Measurements from ENCODE around the gene LYVE1.

The LYVE1 gene

DNA sequence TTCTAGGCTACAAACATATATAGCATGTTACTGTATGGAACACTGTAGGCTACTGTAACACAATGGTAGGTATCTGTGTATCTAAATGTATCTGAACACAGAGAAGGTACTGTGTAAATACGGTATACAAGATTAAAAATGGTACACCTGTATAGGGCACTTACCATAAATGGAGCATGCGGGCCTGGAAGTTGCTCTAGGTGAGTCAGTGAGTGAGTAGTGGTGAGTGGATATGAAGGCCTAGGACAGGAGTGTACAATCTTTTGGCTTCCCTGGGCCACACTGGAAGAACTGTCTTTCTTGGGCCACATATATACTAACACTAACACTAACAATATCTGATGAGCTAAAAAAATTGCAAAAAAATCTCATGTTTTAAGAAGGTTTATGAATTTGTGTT lies 48.8 kb downstream of the LYVE1 start:
- DNase-seq: no peak

DNA sequence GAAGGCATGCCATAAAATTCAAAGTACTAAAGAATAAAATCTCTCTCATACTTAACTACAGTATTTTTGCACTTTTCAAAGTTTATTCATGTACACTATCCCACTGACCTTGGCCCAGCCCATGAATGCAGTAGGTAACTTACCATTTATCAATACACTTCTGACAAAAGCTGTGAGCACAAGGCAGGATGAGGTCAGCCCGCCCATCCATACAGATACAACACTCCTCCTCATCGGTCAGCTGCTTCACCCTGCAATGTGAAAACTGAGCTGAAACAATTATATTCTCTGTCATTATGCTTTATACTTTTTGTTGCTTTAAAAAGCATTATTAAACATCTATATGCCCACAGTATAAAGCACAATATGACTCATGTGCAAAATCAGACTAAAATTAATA lies 49.6 kb downstream of the LYVE1 start:
- DNase-seq: no peak

DNA sequence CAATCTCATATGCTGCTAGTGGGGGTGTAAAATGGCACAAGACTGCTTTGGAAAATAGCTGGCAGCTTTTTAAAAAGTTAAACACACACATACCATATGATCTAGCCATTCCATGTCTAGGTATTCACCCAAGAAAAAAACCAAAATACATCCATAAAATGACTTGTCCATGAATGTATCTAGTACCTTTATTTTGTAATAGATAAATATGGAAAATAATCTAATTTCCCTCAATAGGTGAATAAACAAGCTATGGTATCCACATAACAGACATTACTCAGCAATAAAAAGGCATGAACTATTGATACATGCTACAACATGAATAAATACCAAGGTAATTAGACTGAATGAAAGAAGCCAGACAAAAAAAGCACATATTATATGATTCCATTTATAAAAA lies 50.3 kb downstream of the LYVE1 start:
- DNase-seq: no peak

DNA sequence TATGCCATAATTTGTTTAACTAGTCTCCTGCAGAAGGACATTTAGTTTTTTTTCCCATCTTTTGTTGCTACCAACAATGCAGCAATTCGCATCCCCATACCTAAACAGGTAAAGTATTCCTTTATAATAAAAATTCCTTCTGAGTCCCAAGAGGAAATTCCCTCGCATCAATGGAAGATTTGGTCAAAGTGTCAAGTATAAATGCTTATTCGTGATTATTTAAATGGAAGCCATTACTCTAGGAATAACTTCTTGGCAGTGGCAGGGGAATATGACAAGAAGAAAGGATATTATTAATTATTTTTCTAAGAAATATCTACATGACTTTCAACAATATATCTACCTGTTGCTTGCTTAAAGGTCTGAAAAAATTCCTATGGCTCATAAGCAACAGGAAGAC lies 53.0 kb downstream of the LYVE1 start:
- DNase-seq: no peak

DNA sequence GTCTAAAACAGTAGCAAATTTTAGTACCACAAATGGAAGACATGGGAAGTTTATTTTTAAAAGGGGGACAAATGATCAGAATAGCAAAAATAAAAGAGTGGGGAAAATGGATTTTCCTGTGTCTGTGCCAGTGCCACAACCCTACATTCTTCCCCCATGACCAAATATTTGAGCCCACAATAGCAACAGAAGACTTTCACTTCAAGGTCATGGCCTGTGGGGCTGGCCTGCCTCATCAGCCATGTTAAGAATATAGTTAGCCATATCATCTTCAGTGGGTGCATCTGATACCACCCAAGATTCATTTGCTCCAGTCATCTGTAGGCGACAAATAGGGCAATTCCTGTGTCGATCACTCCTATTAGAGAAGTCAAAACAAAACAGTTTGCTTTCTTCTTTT lies 53.8 kb downstream of the LYVE1 start:
- DNase-seq: no peak

DNA sequence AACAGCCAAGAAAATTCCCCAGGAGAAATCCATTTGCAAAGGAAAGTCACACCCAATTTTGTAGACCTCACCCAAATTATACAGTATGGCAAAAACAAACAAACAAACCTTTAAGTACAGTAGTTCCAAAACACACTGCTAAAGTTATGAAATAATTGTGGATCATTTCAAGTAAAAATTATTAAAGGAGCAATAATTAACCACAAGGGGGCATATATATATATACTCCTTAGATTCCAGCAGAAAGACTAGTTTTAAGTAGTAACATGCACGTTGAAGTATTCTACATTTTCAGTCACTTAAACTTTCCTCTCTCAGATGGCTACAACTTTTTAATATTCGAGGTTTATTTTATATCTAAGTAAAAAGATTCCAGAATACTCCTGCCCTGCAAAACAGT lies 54.3 kb downstream of the LYVE1 start:
- no peak for DNase-seq

DNA sequence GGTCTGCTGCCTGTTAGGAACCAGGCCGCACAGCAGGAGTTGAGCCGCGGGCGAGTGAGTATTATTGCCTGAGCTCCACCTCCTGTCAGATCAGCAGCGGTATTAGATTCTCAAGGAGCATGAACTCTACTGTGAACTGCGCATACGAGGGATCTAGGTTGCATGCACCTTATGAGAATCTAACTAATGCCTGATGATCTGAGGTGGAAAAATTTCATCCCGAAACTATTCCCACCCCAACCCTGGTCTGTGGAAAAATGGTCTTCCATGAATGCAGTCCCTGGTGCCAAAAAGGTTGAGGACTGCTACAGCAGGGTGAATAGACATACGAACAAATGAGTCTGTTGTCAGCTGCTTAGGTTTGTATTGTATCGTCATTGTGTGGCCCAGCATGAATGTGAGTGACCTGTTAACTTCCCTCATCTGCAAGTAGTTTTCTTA lies 57.3 kb downstream of the LYVE1 start:
- DNase-seq: no peak

Data from activated T-cell treated with anti-CD3 and anti-CD28 coated beads for 4 hours (primary cell).